WTC11 (cell line): Measurements from ENCODE around the gene ZSCAN25. TPM values are rescaled to one million over a fixed set of nuclear protein-coding genes. Genes with fewer than 3 reads are reported as not detected.
A peak's percentile ranks its signal among the peaks of the same experiment; 100 is the strongest.
"Not testable (repeated sequence)": the region's sequence is repeated elsewhere in the genome, so short reads cannot be mapped to it uniquely, and the experiment has no call there.

ENCODE experiments used
- ATAC-seq: fragments of 200-7000 bp; cut with Tn5 transposase; 2 replicates; pipeline ENCODE4 v1.10.0; 2021; ENCODE audit warnings: mild to moderate bottlenecking, moderate library complexity
- CTCF ChIA-PET: fragments of 300-600 bp; sonication (Branson Sonifier 250); formaldehyde crosslinking; loops from one replicate; lab custom pipeline; 2021; ENCODE audit warnings: antibody characterized with exemption; lab: Charles Lee
- POLR2A ChIA-PET: fragments of 350-600 bp; sonication (Branson Sonifier 250); formaldehyde crosslinking; loops from one replicate; lab custom pipeline; 2021; ENCODE audit warnings: antibody characterized with exemption; lab: Charles Lee
- DNase-seq: peaks from one replicate; pipeline ENCODE4 v3.0.0; 2021; ENCODE audit warnings: low spot score
- H3K27ac Mint-ChIP-seq: 2 replicates; pipeline ENCODE4 v1.8.0; 2021; ENCODE audit warnings: mixed read lengths
- H3K27me3 Mint-ChIP-seq: 2 replicates; pipeline ENCODE4 v1.8.0; 2021; ENCODE audit warnings: low read depth, mild to moderate bottlenecking, moderate library complexity, mixed read lengths
- H3K36me3 Mint-ChIP-seq: 2 replicates; pipeline ENCODE4 v1.8.0; 2021; ENCODE audit warnings: mixed read lengths
- H3K4me1 Mint-ChIP-seq: 2 replicates; pipeline ENCODE4 v1.8.0; 2022; ENCODE audit warnings: mixed read lengths
- H3K4me3 Mint-ChIP-seq: 2 replicates; pipeline ENCODE4 v1.8.0; 2021; ENCODE audit warnings: mild to moderate bottlenecking, moderate library complexity, mixed read lengths
- H3K9me3 Mint-ChIP-seq: 2 replicates; pipeline ENCODE4 v1.8.0; 2021; ENCODE audit warnings: mixed read lengths
- AFF4 ChIP-seq: sonication (generic); formaldehyde crosslinking; IDR thresholded peaks from 2 replicates; pipeline ENCODE4 v1.8.1; 2023; ENCODE audit warnings: mild to moderate bottlenecking, missing genetic modification reagents, borderline replicate concordance
- CREB1 ChIP-seq: sonication (generic); formaldehyde crosslinking; IDR thresholded peaks from 2 replicates; pipeline ENCODE4 v1.8.0; 2023; ENCODE audit warnings: mild to moderate bottlenecking, missing genetic modification reagents
- CREM ChIP-seq: sonication (generic); formaldehyde crosslinking; IDR thresholded peaks from 2 replicates; pipeline ENCODE4 v1.8.1; 2022; ENCODE audit warnings: mild to moderate bottlenecking, missing genetic modification reagents, moderate library complexity
- E2F1 ChIP-seq: sonication (generic); formaldehyde crosslinking; IDR thresholded peaks from 2 replicates; pipeline ENCODE4 v1.8.0; 2022; ENCODE audit warnings: mild to moderate bottlenecking, missing genetic modification reagents
- FOXP1 ChIP-seq: sonication (generic); formaldehyde crosslinking; IDR thresholded peaks from 2 replicates; pipeline ENCODE4 v1.8.0; 2022; ENCODE audit warnings: missing genetic modification reagents, mild to moderate bottlenecking, moderate library complexity, borderline replicate concordance
- FOXP4 ChIP-seq: sonication (generic); formaldehyde crosslinking; IDR thresholded peaks from 2 replicates; pipeline ENCODE4 v1.8.0; 2022; ENCODE audit warnings: mild to moderate bottlenecking, missing genetic modification reagents
- GABPB1 ChIP-seq: sonication (generic); formaldehyde crosslinking; IDR thresholded peaks from 2 replicates; pipeline ENCODE4 v1.8.1; 2023; ENCODE audit warnings: mild to moderate bottlenecking, missing genetic modification reagents
- HMGXB4 ChIP-seq: sonication (generic); formaldehyde crosslinking; IDR thresholded peaks from 2 replicates; pipeline ENCODE4 v1.8.1; 2023; ENCODE audit warnings: mild to moderate bottlenecking, moderate library complexity, missing genetic modification reagents
- IRF2 ChIP-seq: sonication (generic); formaldehyde crosslinking; IDR thresholded peaks from 2 replicates; pipeline ENCODE4 v1.8.0; 2022; ENCODE audit warnings: low read depth, missing genetic modification reagents, borderline replicate concordance
- NR2C2 ChIP-seq: sonication (generic); formaldehyde crosslinking; IDR thresholded peaks from 2 replicates; pipeline ENCODE4 v1.8.0; 2022; ENCODE audit warnings: mild to moderate bottlenecking, missing genetic modification reagents
- RELA ChIP-seq: sonication (generic); formaldehyde crosslinking; IDR thresholded peaks from 2 replicates; pipeline ENCODE4 v1.8.1; 2022; ENCODE audit warnings: missing genetic modification reagents, mild to moderate bottlenecking, borderline replicate concordance
- ZNF121 ChIP-seq: sonication (generic); formaldehyde crosslinking; IDR thresholded peaks from 2 replicates; pipeline ENCODE4 v1.8.0; 2023; ENCODE audit warnings: missing genetic modification reagents
- ZNF425 ChIP-seq: fragments of 250-450 bp; sonication (Bioruptor Pico); conservative IDR thresholded peaks from 2 replicates; pipeline ENCODE4 v1.9.0; 2021; ENCODE audit warnings: mild to moderate bottlenecking
- total RNA-seq: library from RNA; stranded (reverse); gene quantifications from 3 replicates; pipeline ENCODE4 v1.2.3, GENCODE V29; 2021

ZSCAN25 gene
- total RNA-seq, 1 experiment from 2014 or later, result 20.1 TPM

- TF ChIP-seq CREM (CRISPR knock-in tag) (peak; percentile 78; the same call in 1 of the 2 replicates), AFF4 (CRISPR knock-in tag) (no peak), CREB1 (peak; percentile 52; the same call in 1 of the 2 replicates), RELA (CRISPR knock-in tag) (peak; percentile 80; the same call in 1 of the 2 replicates), NR2C2 (CRISPR knock-in tag) (peak; percentile 65; the same call in 1 of the 2 replicates), E2F1 (CRISPR knock-in tag) (no peak), ZNF425 (CRISPR knock-in tag) (no peak), HMGXB4 (CRISPR knock-in tag) (peak; percentile 93), FOXP1 (CRISPR knock-in tag) (peak; percentile 94), FOXP4 (CRISPR knock-in tag) (peak; percentile 65; the same call in 1 of the 2 replicates), GABPB1 (CRISPR knock-in tag) (peak; percentile 79), IRF2 (no peak; the same call in 1 of the 2 replicates)
These were observed at the start of gene ZSCAN25 (continued) for GRCh38 chr7:99616359-99617191.

- DNase-seq, result not testable (repeated sequence)
- TF ChIP-seq ZNF121 (CRISPR knock-in tag), result peak; percentile 77
- TF ChIP-seq, all 79 proteins: peak for 1; not testable (repeated sequence) for 78
- H3K27ac Mint-ChIP-seq, H3K4me3 Mint-ChIP-seq, ATAC-seq, H3K9me3 Mint-ChIP-seq, POLR2A ChIA-PET, H3K4me1 Mint-ChIP-seq, CTCF ChIA-PET, H3K27me3 Mint-ChIP-seq: not testable (repeated sequence)
- H3K36me3 Mint-ChIP-seq, result peaks cover 60% of the 10 kb centered on the region
These were observed 48.0 kb upstream of the ZSCAN25 start for GRCh38 chr7:99568770-99569169.
